Measurements from ENCODE around the gene UBE2J2. TPM values are rescaled to one million over a fixed set of nuclear protein-coding genes. Genes with fewer than 3 reads are reported as not detected.

Gene UBE2J2
- total RNA-seq, 1 donor from 2014 or later, result 73.8 TPM

GRCh38 chr1:1222575-1223225 lies 51.0 kb downstream of the UBE2J2 start:
- Mint-ChIP-seq H3K27ac (no peak overlapping the region), H3K36me3 (peaks cover 14% of the 10 kb centered on the region), H3K4me1 (ENCODE audit: unreplicated experiment) (no peaks in the 10 kb centered on the region), H3K4me3 (no peak overlapping the region), H3K9me3 (no peaks in the 10 kb centered on the region), H3K27me3 (no peaks in the 10 kb centered on the region)
- DNase-seq (ENCODE audit: extremely low spot score, unreplicated experiment), result no peak
- TF ChIP-seq CTCF (conservative IDR thresholded peaks at IDR 0.05), result no peak

GRCh38 chr1:1221887-1222574 lies 51.6 kb downstream of the UBE2J2 start:
- H3K36me3 Mint-ChIP-seq, result peaks cover 14% of the 10 kb centered on the region

GRCh38 chr1:1220197-1220596 lies 53.5 kb downstream of the UBE2J2 start:
- no peak for TF ChIP-seq CTCF (conservative IDR thresholded peaks at IDR 0.05)
- Mint-ChIP-seq H3K27me3 (no peaks in the 10 kb centered on the region), H3K9me3 (no peaks in the 10 kb centered on the region), H3K4me3 (no peak overlapping the region), H3K27ac (no peak overlapping the region), H3K4me1 (ENCODE audit: unreplicated experiment) (no peaks in the 10 kb centered on the region), H3K36me3 (peaks cover 10% of the 10 kb centered on the region)
- no peak for DNase-seq (ENCODE audit: extremely low spot score, unreplicated experiment)

More at GRCh38 chr1:1221887-1222574, 51.6 kb downstream of the UBE2J2 start:
- TF ChIP-seq CTCF (conservative IDR thresholded peaks at IDR 0.05), result no peak
- H3K4me3 Mint-ChIP-seq, result no peak overlapping the region
- no peaks in the 10 kb centered on the region for H3K27me3 Mint-ChIP-seq
- no peaks in the 10 kb centered on the region for H3K4me1 Mint-ChIP-seq (ENCODE audit: unreplicated experiment)
- no peak overlapping the region for H3K27ac Mint-ChIP-seq
- no peak for DNase-seq (ENCODE audit: extremely low spot score, unreplicated experiment)
- no peaks in the 10 kb centered on the region for H3K9me3 Mint-ChIP-seq

- TF ChIP-seq CTCF (conservative IDR thresholded peaks at IDR 0.05), result no peak
- peaks cover 10% of the 10 kb centered on the region for H3K36me3 Mint-ChIP-seq
Measured at GRCh38 chr1:1219341-1219740, 54.3 kb downstream of the UBE2J2 start.

GRCh38 chr1:1218524-1219200 lies 55.0 kb downstream of the UBE2J2 start:
- H3K27me3 Mint-ChIP-seq, result no peaks in the 10 kb centered on the region
- H3K36me3 Mint-ChIP-seq, result peaks cover 10% of the 10 kb centered on the region
- H3K4me3 Mint-ChIP-seq, result no peak overlapping the region
- H3K9me3 Mint-ChIP-seq, result no peaks in the 10 kb centered on the region
- H3K4me1 Mint-ChIP-seq (ENCODE audit: unreplicated experiment), result no peaks in the 10 kb centered on the region
- no peak for DNase-seq (ENCODE audit: extremely low spot score, unreplicated experiment)
- no peak overlapping the region for H3K27ac Mint-ChIP-seq
- no peak for TF ChIP-seq CTCF (conservative IDR thresholded peaks at IDR 0.05)

More at GRCh38 chr1:1219341-1219740, 54.3 kb downstream of the UBE2J2 start:
- Mint-ChIP-seq H3K9me3 (no peaks in the 10 kb centered on the region), H3K4me3 (no peak overlapping the region), H3K4me1 (ENCODE audit: unreplicated experiment) (no peaks in the 10 kb centered on the region), H3K27me3 (no peaks in the 10 kb centered on the region), H3K27ac (no peak overlapping the region)
- DNase-seq (ENCODE audit: extremely low spot score, unreplicated experiment), result no peak

Measured in type B pancreatic cell (in vitro differentiated cells).